ENCODE measurements around the gene CNDP2.

- no peak for TF ChIP-seq CTCF (IDR thresholded peaks at IDR 0.05)
- no peak for TF ChIP-seq EZH2 (IDR thresholded peaks at IDR 0.05; ENCODE audit: borderline replicate concordance, insufficient read depth, low read depth, low read length, poor library complexity, severe bottlenecking)
Measured at GRCh38 chr18:74521068-74521725, 25.0 kb downstream of the CNDP2 start.

Data from B cell (primary cell).